SIG-M5 treated with dmso at 0.1 percent for 504 hours (cell line): ENCODE results near the gene ZBTB1.

Experiments
- DNase-seq: peaks from one replicate; lab custom pipeline; 2025; ENCODE audit not compliant: unreplicated experiment; lab: John Stamatoyannopoulos, UW

Gene ZBTB1

DNA sequence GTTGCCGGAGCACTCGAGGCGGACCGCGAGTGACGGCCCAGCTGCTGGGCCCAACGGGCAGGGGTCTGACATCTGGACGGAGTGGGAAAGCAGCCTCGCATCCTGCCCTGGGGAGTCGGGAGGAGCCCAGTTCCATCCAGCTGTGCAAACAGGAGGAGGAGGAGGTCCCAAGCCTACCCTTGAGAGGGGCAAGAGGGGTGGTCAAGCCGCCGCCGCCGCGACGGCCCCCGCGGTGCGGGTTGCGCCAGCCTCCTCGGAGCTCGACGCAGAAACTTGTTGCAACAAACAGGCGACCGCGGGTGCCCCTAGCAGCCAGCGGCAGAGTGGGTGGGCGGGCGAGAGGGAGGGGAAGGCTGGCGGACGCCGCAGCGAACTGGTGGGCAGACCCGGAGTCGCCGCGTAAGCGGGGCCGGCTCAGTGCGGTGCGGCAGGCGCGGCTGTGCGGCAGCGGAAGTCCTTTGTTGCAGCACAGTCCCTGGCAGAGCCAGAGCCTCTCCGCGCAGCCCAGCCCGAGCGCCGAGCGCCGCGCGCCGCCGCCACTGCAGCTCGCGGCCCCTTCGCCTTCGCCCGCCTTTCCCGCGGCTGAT lies at the start of gene ZBTB1:
ZBTB1 (plus strand) TSS at position 461 of the 587 bp plus-strand sequence. CDS start 16,735 bp downstream, outside the sequence.
- DNase-seq = peak; percentile 82

DNA sequence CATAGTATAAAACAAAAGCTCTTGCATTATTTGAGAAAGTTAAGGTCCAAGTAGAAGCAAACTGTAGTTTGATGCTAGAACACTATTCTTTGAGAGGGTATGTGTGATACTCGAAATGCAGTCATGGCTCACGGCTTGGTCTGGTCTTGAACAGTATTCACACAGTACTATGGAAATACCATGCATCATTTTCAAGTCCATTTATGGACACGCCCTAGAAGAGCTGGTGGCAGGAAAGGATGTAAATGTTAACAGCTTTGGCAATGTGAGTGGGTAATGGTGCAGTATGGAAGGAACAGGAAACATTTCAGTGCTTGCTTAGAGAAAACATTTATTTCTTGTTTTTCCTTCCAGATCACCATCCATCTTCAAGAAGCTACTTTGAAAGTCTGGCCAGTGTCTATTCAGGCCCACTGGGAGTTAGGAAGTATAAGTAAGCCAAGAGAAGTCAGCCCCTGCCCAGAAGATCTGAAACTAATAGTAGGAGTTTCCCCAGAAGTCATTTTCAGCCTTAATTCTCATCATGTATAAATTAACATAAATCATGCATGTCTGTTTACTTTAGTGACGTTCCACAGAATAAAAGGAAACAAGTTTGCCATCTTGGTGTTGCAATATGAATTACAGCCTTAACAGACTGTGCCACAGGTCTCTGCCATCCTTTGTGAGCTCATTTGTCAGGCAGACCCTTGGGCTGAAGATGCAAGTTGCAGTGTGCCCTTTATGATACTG lies 45.0 kb upstream of the ZBTB1 start:
- no peak for DNase-seq

GRCh38 chr14:64461221-64461620 lies 43.3 kb upstream of the ZBTB1 start:
- no peak for DNase-seq

GRCh38 chr14:64463195-64463594 lies 41.4 kb upstream of the ZBTB1 start:
- DNase-seq = no peak

GRCh38 chr14:64463873-64464272 lies 40.7 kb upstream of the ZBTB1 start:
- DNase-seq = no peak

DNA sequence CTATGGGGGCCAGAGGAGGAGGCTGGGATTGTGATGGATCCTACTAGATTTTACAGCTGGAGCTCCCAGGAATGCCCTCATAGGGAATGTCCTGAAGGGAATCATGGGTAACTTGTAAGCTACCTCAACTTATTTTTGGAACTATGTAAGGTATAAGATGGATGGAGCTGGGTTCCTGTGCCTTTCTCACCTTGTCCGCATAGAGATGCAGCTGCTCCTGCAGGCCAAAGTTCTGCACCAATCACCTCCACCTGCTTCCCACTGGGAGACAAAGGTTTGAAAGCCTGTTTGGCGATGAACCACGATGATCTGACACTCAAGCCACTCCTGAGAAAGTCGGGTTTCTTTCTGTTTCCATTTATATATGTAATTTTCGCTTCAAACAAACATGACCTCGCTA lies 39.9 kb upstream of the ZBTB1 start:
- DNase-seq = no peak

DNA sequence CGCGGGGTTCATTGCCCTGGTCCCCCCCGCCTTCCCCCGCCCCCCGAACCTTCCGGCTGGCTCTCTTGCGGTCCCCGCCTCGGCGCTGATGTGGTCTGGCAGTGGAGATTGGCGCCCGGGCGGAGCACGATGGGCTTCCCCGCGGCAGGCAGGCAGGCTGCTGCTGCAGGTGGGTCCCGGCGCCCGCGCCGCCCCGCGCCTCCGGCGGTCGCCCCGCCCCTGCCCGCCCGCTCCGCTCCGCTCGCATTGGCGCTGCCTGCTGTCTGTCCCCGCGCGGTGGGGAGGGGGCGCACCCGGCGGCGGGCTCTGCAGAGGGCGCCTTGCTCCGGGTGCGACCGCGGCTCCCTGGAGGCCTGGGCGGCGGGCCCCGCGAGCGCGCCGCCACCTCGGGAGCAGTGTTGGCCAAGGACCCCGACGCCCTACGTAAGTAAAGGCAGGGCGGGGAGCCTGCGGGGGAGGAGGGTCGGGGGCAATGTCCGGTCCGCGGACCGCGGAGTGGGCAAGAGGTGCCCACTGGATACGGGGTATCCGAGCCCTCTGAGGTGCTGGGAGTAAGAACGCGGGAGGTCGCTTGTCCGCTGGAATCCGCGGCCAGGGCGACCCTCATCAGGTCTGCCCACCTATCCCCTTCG lies 39.3 kb upstream of the ZBTB1 start, which contains the start of gene AKAP5:
AKAP5 (plus strand) TSS at position 309 of the 632 bp plus-strand sequence. CDS start 2,896 bp downstream, outside the sequence.
- DNase-seq = peak; percentile 20

DNA sequence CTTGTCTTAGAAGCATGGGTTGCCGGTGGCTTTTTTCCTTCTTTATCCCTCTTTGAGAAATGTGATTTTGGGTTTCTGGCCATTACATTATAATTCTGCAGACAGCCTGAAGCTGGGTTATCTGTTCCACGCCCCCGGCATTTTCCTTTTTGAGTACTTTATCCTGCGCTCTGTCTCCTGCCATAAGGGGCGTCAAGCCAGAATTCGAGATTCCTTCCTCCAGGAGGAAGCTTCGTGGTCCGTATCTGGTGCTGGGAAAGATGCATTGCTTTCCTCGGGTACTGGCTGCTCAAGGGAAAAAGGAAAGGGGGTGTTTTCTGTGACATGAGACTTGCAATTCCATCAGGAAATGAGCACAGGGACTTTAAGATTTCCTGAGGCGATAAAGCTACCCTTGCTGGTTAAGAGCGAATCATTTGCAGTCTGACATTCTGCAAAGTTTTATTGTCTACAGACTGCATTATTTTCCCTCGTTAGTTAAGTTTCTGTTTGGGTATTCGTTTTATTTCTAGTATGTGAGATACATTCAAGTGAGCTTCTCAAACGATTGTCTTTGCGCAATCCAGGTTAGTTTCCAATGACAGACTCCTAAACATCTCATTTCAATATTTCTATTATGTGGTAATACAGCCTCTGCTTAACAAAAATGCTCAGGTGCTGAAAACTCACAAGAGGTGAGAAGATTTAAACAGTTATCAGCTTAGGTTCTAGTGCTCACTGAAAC lies 38.6 kb upstream of the ZBTB1 start:
- no peak for DNase-seq

DNA sequence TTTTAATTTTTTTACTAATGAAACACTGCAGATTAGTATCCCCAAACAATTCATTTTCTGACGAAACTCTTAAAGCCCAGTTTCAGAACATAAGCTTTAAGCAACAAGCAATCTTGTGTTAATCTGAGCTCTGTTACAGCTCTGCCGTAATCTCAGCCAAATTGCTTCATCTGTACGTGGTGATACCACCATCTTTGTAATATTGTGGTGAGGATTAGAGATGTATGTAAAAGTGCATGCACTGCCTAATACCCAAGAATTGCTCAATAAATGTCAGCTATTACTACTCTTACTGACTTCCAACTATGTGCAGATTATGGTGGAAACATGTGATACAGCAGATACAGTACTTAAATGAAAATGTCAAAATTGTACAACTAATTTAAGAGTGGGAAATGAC lies 37.5 kb upstream of the ZBTB1 start:
- peak; percentile 23 for DNase-seq

GRCh38 chr14:64467566-64467965 lies 37.0 kb upstream of the ZBTB1 start:
- no peak for DNase-seq

GRCh38 chr14:64468451-64468850 lies 36.1 kb upstream of the ZBTB1 start:
- DNase-seq = no peak

DNA sequence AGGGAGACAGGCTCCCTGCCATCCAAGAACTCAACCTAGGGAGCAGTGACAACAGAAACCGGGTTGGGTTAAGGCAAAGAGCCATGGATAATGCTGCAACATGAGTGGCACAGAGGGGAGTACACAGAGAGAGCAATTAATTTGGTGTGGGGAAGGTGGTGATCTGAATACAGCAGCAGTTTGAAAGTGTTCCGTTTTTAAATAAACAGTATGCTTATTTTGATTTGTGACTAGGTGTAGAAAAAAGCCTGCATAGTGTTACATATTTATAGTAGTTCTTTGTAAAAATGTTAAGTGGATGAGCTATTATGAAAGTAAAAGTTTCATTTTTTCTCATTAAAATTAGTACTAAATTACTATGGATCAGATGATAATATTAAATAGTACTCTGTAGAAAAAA lies 30.5 kb upstream of the ZBTB1 start:
- DNase-seq = no peak

GRCh38 chr14:64474698-64475097 lies 29.9 kb upstream of the ZBTB1 start:
- no peak for DNase-seq

GRCh38 chr14:64475585-64476273 lies 28.8 kb upstream of the ZBTB1 start:
- DNase-seq = no peak

- no peak for DNase-seq
Measured at GRCh38 chr14:64476438-64476837, 28.1 kb upstream of the ZBTB1 start.

GRCh38 chr14:64478634-64479250 lies 25.8 kb upstream of the ZBTB1 start:
- DNase-seq = no peak

GRCh38 chr14:64488590-64489099 lies 15.9 kb upstream of the ZBTB1 start:
- no peak for DNase-seq

- DNase-seq = no peak
Measured at GRCh38 chr14:64491637-64492036, 12.9 kb upstream of the ZBTB1 start.

- DNase-seq = no peak
Measured at GRCh38 chr14:64493455-64493854, 11.1 kb upstream of the ZBTB1 start.

DNA sequence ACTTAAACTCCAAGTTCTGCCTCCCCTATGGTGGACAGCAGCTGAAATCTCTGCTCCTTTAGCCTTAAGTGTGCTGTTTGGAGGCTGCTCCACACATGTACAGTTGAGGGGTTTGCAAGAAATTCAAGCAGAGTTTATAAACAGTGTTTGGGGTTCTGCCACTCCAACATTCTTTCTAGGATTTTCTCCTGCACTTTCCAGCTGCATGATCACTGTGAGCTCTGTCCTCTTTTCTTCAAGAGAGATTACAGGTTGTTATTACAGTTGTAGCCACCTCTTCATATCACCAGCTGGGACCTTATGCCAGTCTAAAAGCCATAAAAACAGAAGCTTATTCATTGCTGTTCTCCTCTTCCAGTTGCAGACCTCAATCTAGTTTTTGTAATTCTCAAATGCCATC lies 9.3 kb upstream of the ZBTB1 start:
- no peak for DNase-seq
